WTC11 (cell line): ENCODE results near the gene RGMB.

Source experiments
- CBFB ChIP-seq: sonication (generic); formaldehyde crosslinking; IDR thresholded peaks from 2 replicates; pipeline ENCODE4 v1.8.1; 2022; ENCODE audit warnings: mild to moderate bottlenecking, low read depth, missing genetic modification reagents
- JUN ChIP-seq: sonication (generic); formaldehyde crosslinking; IDR thresholded peaks from 2 replicates; pipeline ENCODE4 v1.8.0; 2023; ENCODE audit warnings: mild to moderate bottlenecking, missing genetic modification reagents
- TP53 ChIP-seq: sonication (generic); formaldehyde crosslinking; IDR thresholded peaks from 2 replicates; pipeline ENCODE4 v1.8.1; 2023; ENCODE audit warnings: mild to moderate bottlenecking, missing genetic modification reagents
- ZNF263 ChIP-seq: sonication (generic); formaldehyde crosslinking; IDR thresholded peaks from 2 replicates; pipeline ENCODE4 v1.8.1; 2022; ENCODE audit warnings: low read depth, mild to moderate bottlenecking, moderate library complexity, missing genetic modification reagents
- TF ChIP-seq, protein P1 (sequence below): sonication (generic); formaldehyde crosslinking; IDR thresholded peaks from 2 replicates; pipeline ENCODE4 v1.8.1; 2022; ENCODE audit warnings: missing genetic modification reagents, borderline replicate concordance
- TF ChIP-seq, protein P2 (sequence below): fragments of 200-600 bp; IDR thresholded peaks from 2 replicates; pipeline ENCODE4 v1.8.0; 2022; ENCODE audit warnings: antibody characterized with exemption
- TF ChIP-seq, protein P3 (sequence below): sonication (generic); formaldehyde crosslinking; conservative IDR thresholded peaks from 2 replicates; pipeline ENCODE4 v1.8.1; 2022; ENCODE audit warnings: mild to moderate bottlenecking, missing genetic modification reagents
- TF ChIP-seq, protein P4 (sequence below): sonication (generic); formaldehyde crosslinking; IDR thresholded peaks from 2 replicates; pipeline ENCODE4 v1.8.1; 2022; ENCODE audit warnings: low read depth, mild to moderate bottlenecking, moderate library complexity, missing genetic modification reagents, borderline replicate concordance
- TF ChIP-seq, protein P5 (sequence below): sonication (generic); formaldehyde crosslinking; IDR thresholded peaks from 2 replicates; pipeline ENCODE4 v1.8.0; 2022; ENCODE audit warnings: mild to moderate bottlenecking, missing genetic modification reagents
- TF ChIP-seq, protein P6 (sequence below): sonication (generic); formaldehyde crosslinking; IDR thresholded peaks from 2 replicates; pipeline ENCODE4 v1.8.1; 2023; ENCODE audit warnings: mild to moderate bottlenecking, missing genetic modification reagents, moderate library complexity

DNA sequence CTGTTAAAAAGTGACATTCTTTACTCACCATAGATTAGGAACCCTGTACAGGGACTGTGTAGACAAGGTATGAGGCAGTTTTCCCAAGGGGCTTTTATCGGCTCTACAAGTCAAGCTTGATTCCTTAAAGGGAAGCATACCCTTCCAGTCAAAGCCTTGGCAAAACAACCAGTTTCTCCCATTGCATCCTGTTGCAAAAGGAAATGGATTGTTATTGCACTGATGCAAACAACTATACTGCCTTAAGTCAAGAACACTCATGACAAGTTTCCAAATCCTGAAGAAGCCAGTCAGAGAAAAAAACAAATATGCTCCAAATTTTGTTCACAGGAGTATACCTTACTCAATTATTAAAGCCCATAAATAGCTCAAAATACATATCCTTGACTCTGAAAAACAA, 67.5 kb downstream of the RGMB start:
- TF ChIP-seq JUN (CRISPR knock-in tag) (no peak), TP53 (CRISPR knock-in tag) (no peak), CBFB (CRISPR knock-in tag) (no peak), ZNF263 (no peak)
- TF ChIP-seq, protein P1, sequence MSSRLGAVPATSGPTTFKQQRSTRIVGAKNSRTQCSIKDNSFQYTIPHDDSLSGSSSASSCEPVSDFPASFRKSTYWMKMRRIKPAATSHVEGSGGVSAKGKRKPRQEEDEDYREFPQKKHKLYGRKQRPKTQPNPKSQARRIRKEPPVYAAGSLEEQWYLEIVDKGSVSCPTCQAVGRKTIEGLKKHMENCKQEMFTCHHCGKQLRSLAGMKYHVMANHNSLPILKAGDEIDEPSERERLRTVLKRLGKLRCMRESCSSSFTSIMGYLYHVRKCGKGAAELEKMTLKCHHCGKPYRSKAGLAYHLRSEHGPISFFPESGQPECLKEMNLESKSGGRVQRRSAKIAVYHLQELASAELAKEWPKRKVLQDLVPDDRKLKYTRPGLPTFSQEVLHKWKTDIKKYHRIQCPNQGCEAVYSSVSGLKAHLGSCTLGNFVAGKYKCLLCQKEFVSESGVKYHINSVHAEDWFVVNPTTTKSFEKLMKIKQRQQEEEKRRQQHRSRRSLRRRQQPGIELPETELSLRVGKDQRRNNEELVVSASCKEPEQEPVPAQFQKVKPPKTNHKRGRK (CRISPR knock-in tag): no peak
- TF ChIP-seq, protein P2, sequence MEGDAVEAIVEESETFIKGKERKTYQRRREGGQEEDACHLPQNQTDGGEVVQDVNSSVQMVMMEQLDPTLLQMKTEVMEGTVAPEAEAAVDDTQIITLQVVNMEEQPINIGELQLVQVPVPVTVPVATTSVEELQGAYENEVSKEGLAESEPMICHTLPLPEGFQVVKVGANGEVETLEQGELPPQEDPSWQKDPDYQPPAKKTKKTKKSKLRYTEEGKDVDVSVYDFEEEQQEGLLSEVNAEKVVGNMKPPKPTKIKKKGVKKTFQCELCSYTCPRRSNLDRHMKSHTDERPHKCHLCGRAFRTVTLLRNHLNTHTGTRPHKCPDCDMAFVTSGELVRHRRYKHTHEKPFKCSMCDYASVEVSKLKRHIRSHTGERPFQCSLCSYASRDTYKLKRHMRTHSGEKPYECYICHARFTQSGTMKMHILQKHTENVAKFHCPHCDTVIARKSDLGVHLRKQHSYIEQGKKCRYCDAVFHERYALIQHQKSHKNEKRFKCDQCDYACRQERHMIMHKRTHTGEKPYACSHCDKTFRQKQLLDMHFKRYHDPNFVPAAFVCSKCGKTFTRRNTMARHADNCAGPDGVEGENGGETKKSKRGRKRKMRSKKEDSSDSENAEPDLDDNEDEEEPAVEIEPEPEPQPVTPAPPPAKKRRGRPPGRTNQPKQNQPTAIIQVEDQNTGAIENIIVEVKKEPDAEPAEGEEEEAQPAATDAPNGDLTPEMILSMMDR: no peak
- TF ChIP-seq, protein P3, sequence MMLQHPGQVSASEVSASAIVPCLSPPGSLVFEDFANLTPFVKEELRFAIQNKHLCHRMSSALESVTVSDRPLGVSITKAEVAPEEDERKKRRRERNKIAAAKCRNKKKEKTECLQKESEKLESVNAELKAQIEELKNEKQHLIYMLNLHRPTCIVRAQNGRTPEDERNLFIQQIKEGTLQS: no peak
- TF ChIP-seq, protein P4, sequence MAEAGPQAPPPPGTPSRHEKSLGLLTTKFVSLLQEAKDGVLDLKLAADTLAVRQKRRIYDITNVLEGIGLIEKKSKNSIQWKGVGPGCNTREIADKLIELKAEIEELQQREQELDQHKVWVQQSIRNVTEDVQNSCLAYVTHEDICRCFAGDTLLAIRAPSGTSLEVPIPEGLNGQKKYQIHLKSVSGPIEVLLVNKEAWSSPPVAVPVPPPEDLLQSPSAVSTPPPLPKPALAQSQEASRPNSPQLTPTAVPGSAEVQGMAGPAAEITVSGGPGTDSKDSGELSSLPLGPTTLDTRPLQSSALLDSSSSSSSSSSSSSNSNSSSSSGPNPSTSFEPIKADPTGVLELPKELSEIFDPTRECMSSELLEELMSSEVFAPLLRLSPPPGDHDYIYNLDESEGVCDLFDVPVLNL: no peak
- TF ChIP-seq, protein P5, sequence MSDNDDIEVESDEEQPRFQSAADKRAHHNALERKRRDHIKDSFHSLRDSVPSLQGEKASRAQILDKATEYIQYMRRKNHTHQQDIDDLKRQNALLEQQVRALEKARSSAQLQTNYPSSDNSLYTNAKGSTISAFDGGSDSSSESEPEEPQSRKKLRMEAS (CRISPR knock-in tag): no peak
- TF ChIP-seq, protein P6, sequence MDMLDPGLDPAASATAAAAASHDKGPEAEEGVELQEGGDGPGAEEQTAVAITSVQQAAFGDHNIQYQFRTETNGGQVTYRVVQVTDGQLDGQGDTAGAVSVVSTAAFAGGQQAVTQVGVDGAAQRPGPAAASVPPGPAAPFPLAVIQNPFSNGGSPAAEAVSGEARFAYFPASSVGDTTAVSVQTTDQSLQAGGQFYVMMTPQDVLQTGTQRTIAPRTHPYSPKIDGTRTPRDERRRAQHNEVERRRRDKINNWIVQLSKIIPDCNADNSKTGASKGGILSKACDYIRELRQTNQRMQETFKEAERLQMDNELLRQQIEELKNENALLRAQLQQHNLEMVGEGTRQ: no peak
